ENCODE data around the gene SMIM8. TPM values are rescaled to one million over a fixed set of nuclear protein-coding genes. Genes with fewer than 3 reads are reported as not detected.

Gene SMIM8
- total RNA-seq, 1 donor from 2014 or later, result 22.5 TPM

- no peaks in the 10 kb centered on the region for H3K27me3 Mint-ChIP-seq (ENCODE audit: unreplicated experiment)
- peaks cover 2% of the 10 kb centered on the region for H3K4me1 Mint-ChIP-seq (ENCODE audit: low read depth, unreplicated experiment)
- H3K4me3 Mint-ChIP-seq (ENCODE audit: unreplicated experiment), result no peak overlapping the region
- H3K9me3 Mint-ChIP-seq (ENCODE audit: unreplicated experiment), result no peaks in the 10 kb centered on the region
- TF ChIP-seq CTCF (IDR thresholded peaks at IDR 0.05; ENCODE audit: partially characterized antibody, unreplicated experiment), result no peak
- no peak for DNase-seq
- H3K36me3 Mint-ChIP-seq (ENCODE audit: unreplicated experiment), result no peaks in the 10 kb centered on the region
- H3K27ac Mint-ChIP-seq (ENCODE audit: unreplicated experiment), result no peak overlapping the region
Observed at GRCh38 chr6:87384038-87384437, 61.6 kb downstream of the SMIM8 start.

- DNase-seq, result no peak
- Mint-ChIP-seq H3K27me3 (ENCODE audit: unreplicated experiment) (no peaks in the 10 kb centered on the region), H3K4me1 (ENCODE audit: low read depth, unreplicated experiment) (no peaks in the 10 kb centered on the region), H3K9me3 (ENCODE audit: unreplicated experiment) (no peaks in the 10 kb centered on the region), H3K27ac (ENCODE audit: unreplicated experiment) (no peak overlapping the region), H3K4me3 (ENCODE audit: unreplicated experiment) (no peak overlapping the region), H3K36me3 (ENCODE audit: unreplicated experiment) (no peaks in the 10 kb centered on the region)
- TF ChIP-seq CTCF (IDR thresholded peaks at IDR 0.05; ENCODE audit: partially characterized antibody, unreplicated experiment), result no peak
Observed at GRCh38 chr6:87384449-87384848, 62.1 kb downstream of the SMIM8 start.

- H3K27ac Mint-ChIP-seq (ENCODE audit: unreplicated experiment), result no peak overlapping the region
- H3K4me1 Mint-ChIP-seq (ENCODE audit: low read depth, unreplicated experiment), result peaks cover 6% of the 10 kb centered on the region
- H3K27me3 Mint-ChIP-seq (ENCODE audit: unreplicated experiment), result no peaks in the 10 kb centered on the region
- H3K9me3 Mint-ChIP-seq (ENCODE audit: unreplicated experiment), result no peaks in the 10 kb centered on the region
- no peaks in the 10 kb centered on the region for H3K36me3 Mint-ChIP-seq (ENCODE audit: unreplicated experiment)
- peak; percentile 39 for DNase-seq
- TF ChIP-seq CTCF (IDR thresholded peaks at IDR 0.05; ENCODE audit: partially characterized antibody, unreplicated experiment), result peak; percentile 47
- H3K4me3 Mint-ChIP-seq (ENCODE audit: unreplicated experiment), result no peak overlapping the region
Observed at GRCh38 chr6:87391334-87391733, 68.9 kb downstream of the SMIM8 start.

Other genes starting within 250 kb of the SMIM8 start
- not detected for gene CGA, start 227.5 kb upstream of the SMIM8 start, total RNA-seq (ENCODE audit: unreplicated experiment)
- gene ZNF292, start 167.0 kb upstream of the SMIM8 start, total RNA-seq (ENCODE audit: unreplicated experiment), result 89.9 TPM
- 1.2 TPM for gene GJB7, start 6.7 kb downstream of the SMIM8 start, total RNA-seq (ENCODE audit: unreplicated experiment)
- 8.2 TPM for gene C6orf163, start 22.2 kb downstream of the SMIM8 start, total RNA-seq (ENCODE audit: unreplicated experiment)
- gene CFAP206, start 85.4 kb downstream of the SMIM8 start, total RNA-seq (ENCODE audit: unreplicated experiment), result 1.9 TPM
- gene SLC35A1, start 150.4 kb downstream of the SMIM8 start, total RNA-seq (ENCODE audit: unreplicated experiment), result 21.9 TPM